RWPE2 (cell line): ENCODE data around the gene GPR34.
"Not testable (repeated sequence)": the region's sequence is repeated elsewhere in the genome, so short reads cannot be mapped to it uniquely, and the experiment has no call there.

Source experiments
- ATAC-seq: fragments of 200-7000 bp; cut with Tn5 transposase; 3 replicates; pipeline ENCODE4 v1.9.1; 2021; ENCODE audit warnings: low read depth
- DNase-seq: peaks from one replicate; pipeline ENCODE4 v3.0.0-alpha.2; 2020; ENCODE audit warnings: low spot score
- H3K27ac ChIP-seq: fragments of 450-650 bp; 2 replicates; pipeline ENCODE4 v1.5.1; 2017; ENCODE audit warnings: mild to moderate bottlenecking; ENCODE audit not compliant: poor library complexity, severe bottlenecking
- H3K27me3 ChIP-seq: fragments of 250-450 bp; sonication (Bioruptor Pico); 2 replicates; pipeline ENCODE4 v1.5.1; 2021; ENCODE audit warnings: mild to moderate bottlenecking, moderate library complexity; ENCODE audit not compliant: insufficient read depth, poor library complexity, severe bottlenecking
- H3K36me3 ChIP-seq: fragments of 250-450 bp; sonication (Bioruptor Pico); 2 replicates; pipeline ENCODE4 v1.5.1; 2020; ENCODE audit warnings: low read depth, mild to moderate bottlenecking, moderate library complexity
- H3K4me1 ChIP-seq: fragments of 250-450 bp; sonication (Bioruptor Pico); 2 replicates; pipeline ENCODE4 v1.5.1; 2021; ENCODE audit warnings: mild to moderate bottlenecking, moderate library complexity; ENCODE audit not compliant: insufficient read depth, poor library complexity, severe bottlenecking
- H3K4me3 ChIP-seq: fragments of 250-450 bp; sonication (Bioruptor Pico); 2 replicates; pipeline ENCODE4 v1.5.1; 2021; ENCODE audit warnings: mild to moderate bottlenecking, moderate library complexity; ENCODE audit not compliant: severe bottlenecking
- H3K9me3 ChIP-seq: fragments of 250-450 bp; sonication (Bioruptor Pico); 2 replicates; pipeline ENCODE4 v1.5.1; 2021; ENCODE audit warnings: mild to moderate bottlenecking, moderate library complexity; ENCODE audit not compliant: severe bottlenecking
- TF ChIP-seq, protein P1 (sequence below): fragments of 450-650 bp; IDR thresholded peaks from one replicate; pipeline ENCODE4 v1.5.1; 2017; ENCODE audit warnings: mild to moderate bottlenecking, moderate library complexity; ENCODE audit not compliant: poor library complexity, severe bottlenecking

GPR34 gene

DNA sequence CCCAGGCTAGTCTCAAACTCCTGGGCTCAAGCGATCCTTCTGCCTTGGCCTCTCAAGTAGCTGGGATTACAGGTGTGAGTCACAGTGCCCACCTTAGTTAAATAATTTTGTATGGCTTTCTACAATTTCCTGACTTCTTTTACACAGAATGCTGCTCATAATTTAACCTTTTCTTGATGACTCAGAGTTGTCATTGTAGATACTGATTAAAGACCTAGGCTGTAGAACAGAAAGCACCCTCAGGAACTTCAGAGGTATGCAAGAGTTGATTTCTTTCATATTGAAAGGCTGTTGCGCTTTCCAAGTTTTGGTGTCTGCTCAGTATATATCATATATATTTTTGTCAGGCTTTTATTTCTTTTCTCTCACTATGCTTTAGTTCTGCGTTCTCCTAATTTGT is 21.1 kb upstream of the GPR34 start:
- ATAC-seq, result no peak
- H3K9me3 ChIP-seq, result no peaks in the 10 kb centered on the region
- no peaks in the 10 kb centered on the region for H3K36me3 ChIP-seq
- DNase-seq, result no peak
- TF ChIP-seq, protein P1, sequence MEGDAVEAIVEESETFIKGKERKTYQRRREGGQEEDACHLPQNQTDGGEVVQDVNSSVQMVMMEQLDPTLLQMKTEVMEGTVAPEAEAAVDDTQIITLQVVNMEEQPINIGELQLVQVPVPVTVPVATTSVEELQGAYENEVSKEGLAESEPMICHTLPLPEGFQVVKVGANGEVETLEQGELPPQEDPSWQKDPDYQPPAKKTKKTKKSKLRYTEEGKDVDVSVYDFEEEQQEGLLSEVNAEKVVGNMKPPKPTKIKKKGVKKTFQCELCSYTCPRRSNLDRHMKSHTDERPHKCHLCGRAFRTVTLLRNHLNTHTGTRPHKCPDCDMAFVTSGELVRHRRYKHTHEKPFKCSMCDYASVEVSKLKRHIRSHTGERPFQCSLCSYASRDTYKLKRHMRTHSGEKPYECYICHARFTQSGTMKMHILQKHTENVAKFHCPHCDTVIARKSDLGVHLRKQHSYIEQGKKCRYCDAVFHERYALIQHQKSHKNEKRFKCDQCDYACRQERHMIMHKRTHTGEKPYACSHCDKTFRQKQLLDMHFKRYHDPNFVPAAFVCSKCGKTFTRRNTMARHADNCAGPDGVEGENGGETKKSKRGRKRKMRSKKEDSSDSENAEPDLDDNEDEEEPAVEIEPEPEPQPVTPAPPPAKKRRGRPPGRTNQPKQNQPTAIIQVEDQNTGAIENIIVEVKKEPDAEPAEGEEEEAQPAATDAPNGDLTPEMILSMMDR, result no peak
- no peaks in the 10 kb centered on the region for H3K4me1 ChIP-seq
- H3K27me3 ChIP-seq, result no peaks in the 10 kb centered on the region
- no peak overlapping the region for H3K27ac ChIP-seq
- no peak overlapping the region for H3K4me3 ChIP-seq

DNA sequence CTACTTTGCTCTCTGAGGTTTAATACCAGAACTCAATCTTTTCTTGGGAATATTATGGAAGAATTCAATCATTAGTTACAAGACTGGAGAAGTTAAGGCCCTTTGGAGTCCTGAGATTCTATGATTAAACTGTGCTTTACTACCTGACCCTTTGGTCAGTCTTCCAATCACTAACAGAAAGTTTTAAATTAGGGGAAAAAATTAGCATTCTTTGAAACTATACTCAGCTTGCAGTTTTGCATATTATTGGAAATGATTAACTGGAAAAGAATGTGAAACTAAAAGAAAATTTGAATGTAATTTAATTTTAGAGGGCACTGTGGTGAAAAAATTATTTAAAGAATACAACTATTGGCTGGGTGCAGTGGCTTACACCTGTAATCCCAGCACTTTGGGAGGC is 18.7 kb upstream of the GPR34 start:
- DNase-seq, result no peak

GRCh38 chrX:41671082-41671481 is 17.7 kb upstream of the GPR34 start:
- Histone ChIP-seq H3K27me3 (no peaks in the 10 kb centered on the region), H3K36me3 (no peaks in the 10 kb centered on the region), H3K4me1 (no peaks in the 10 kb centered on the region), H3K4me3 (no peak overlapping the region), H3K9me3 (no peaks in the 10 kb centered on the region), H3K27ac (no peak overlapping the region)
- ATAC-seq, result no peak
- DNase-seq, result no peak
- TF ChIP-seq, protein P1, result no peak

More for the DNA sequence above, 18.7 kb upstream of the GPR34 start:
- Histone ChIP-seq H3K27ac (no peak overlapping the region), H3K9me3 (no peaks in the 10 kb centered on the region), H3K36me3 (no peaks in the 10 kb centered on the region), H3K4me3 (no peak overlapping the region), H3K4me1 (no peaks in the 10 kb centered on the region), H3K27me3 (no peaks in the 10 kb centered on the region)
- TF ChIP-seq, protein P1, result no peak
- no peak for ATAC-seq

DNA sequence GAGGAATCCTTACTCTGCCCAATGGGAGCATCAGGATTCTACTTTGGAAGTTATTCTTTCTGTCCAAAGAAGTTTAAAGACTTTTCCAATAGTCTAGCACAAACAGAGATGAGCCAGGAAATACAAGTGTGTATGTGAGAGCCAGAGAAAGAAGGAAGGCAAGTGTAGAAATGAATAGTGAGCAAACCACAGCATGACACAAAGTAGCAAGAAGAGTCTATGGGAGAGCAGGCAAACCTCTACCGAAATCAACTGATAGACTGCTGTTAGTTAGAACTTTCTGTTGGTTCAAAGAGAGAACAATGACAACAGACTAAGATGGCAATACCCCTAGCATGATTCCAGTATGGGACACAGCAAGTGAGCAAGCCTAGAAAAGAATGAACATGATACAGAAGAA is 16.1 kb upstream of the GPR34 start:
- Histone ChIP-seq H3K36me3 (no peaks in the 10 kb centered on the region), H3K27ac (no peak overlapping the region), H3K4me1 (no peaks in the 10 kb centered on the region), H3K9me3 (no peaks in the 10 kb centered on the region), H3K27me3 (no peaks in the 10 kb centered on the region), H3K4me3 (no peak overlapping the region)
- ATAC-seq (no peak), DNase-seq (no peak)
- TF ChIP-seq, protein P1, result no peak

- not testable (repeated sequence) for H3K27me3 ChIP-seq, H3K27ac ChIP-seq, ATAC-seq, H3K4me1 ChIP-seq, DNase-seq, H3K4me3 ChIP-seq, H3K36me3 ChIP-seq, H3K9me3 ChIP-seq
Observed at GRCh38 chrX:41676361-41676760, 12.4 kb upstream of the GPR34 start.
